Stomach (tissue), 9 donors: ENCODE data around the gene TTLL1. TPM values are rescaled to one million over a fixed set of nuclear protein-coding genes. Genes with fewer than 3 reads are reported as not detected.

ENCODE experiments used
- DNase-seq, 2 donors: peaks; one replicate each; pipeline versions ENCODE4 v3.0.0 to v3.0.0-alpha.2; 2013 to 2019
- H3K27ac ChIP-seq, 5 donors: fragments of 200-600 bp in 4 of 5; sonication (generic) in 4 of 5; one replicate each; pipeline ENCODE4 v1.5.1; 2013 to 2019; ENCODE audit warnings: mild to moderate bottlenecking in 1 of 5, moderate library complexity in 1 of 5
- H3K27me3 ChIP-seq, 3 donors: fragments of 200-600 bp; sonication (generic); one replicate each; pipeline ENCODE4 v1.5.1; 2017 to 2019; ENCODE audit warnings: mixed run types in 1 of 3
- H3K36me3 ChIP-seq, 4 donors: fragments of 200-600 bp; sonication (generic); 1 replicate in 3 of 4; 2 replicates in 1 of 4; pipeline ENCODE4 v1.5.1; 2016 to 2019
- H3K4me1 ChIP-seq, 4 donors: fragments of 200-600 bp; sonication (generic); one replicate each; pipeline ENCODE4 v1.5.1; 2016 to 2019
- H3K4me3 ChIP-seq, 4 donors: fragments of 200-600 bp; sonication (generic) in 3 of 4; one replicate each; pipeline ENCODE4 v1.5.1; 2016 to 2019; ENCODE audit warnings: mild to moderate bottlenecking in 1 of 4
- H3K9me3 ChIP-seq, 4 donors: fragments of 200-600 bp; sonication (generic); one replicate each; pipeline ENCODE4 v1.5.1; 2016 to 2019
- CTCF ChIP-seq, 7 experiments: fragments of 450-650 bp in 4 of 7; fragments of 200-600 bp in 3 of 7; sonication (generic) in 3 of 7; IDR thresholded peaks; one replicate each; pipeline ENCODE4 v1.5.1; 2016 to 2019; ENCODE audit warnings: antibody characterized with exemption in 7 of 7, control low read depth in 2 of 7, mild to moderate bottlenecking in 1 of 7
- EP300 ChIP-seq: sonication (generic); formaldehyde crosslinking; IDR thresholded peaks from one replicate; pipeline ENCODE4 v1.6.1; 2017; ENCODE audit warnings: antibody characterized with exemption
- POLR2A ChIP-seq, 4 donors: fragments of 450-650 bp; IDR thresholded peaks; one replicate each; pipeline ENCODE4 v1.6.1; 2016; ENCODE audit warnings: antibody characterized with exemption in 4 of 4, control low read depth in 2 of 4, mild to moderate bottlenecking in 1 of 4, moderate library complexity in 1 of 4
- POLR2AphosphoS5 ChIP-seq, 3 donors: sonication (generic); formaldehyde crosslinking; IDR thresholded peaks; one replicate each; pipeline ENCODE4 v1.6.1; 2016; ENCODE audit warnings: antibody characterized with exemption in 3 of 3
- WGBS, 5 donors: extraction: QIAGEN DNeasy Blood & Tissue Kit in 3 of 5; methylation state at CpG; one replicate each; pipeline versions ENCODE4 v1.1.5 to v1.1.7; 2013 to 2018; 5-methylcytosine and 5-hydroxymethylcytosine counted together
- intact Hi-C: fragments of 100-400 bp; cut with DNase I; formaldehyde crosslinking; loops from one replicate; pipeline ENCODE4 v1.15.1; 2023; ENCODE audit warnings: low total_unique reads
- polyA plus RNA-seq, 3 donors: library from polyadenylated mRNA; stranded (reverse); fragments of 200-250 nt; gene quantifications; one replicate each; pipeline ENCODE4 v1.2.3, GENCODE V29; 2013
- total RNA-seq, 5 donors: library from RNA; depleted of rRNA; stranded (reverse); fragments of >200 nt; gene quantifications; one replicate each; pipeline versions ENCODE4 v1.1.0 to v1.2.3, GENCODE V29; 2014 to 2016
- donor health status: healthy with polysubstance abuse.
- donor health status: Bipolar disorder and iron deficiency.
- donor health status: healthy.

Gene TTLL1
- total and polyA plus RNA-seq, 8 donors = 3.3 to 16.3 (median 4.8) TPM; not detected in 2

GRCh38 chr22:43126501-43127165, 37.4 kb upstream of the TTLL1 start:
- Histone ChIP-seq H3K27ac (peak overlapping the region; percentile 73 to 85 (median 78)), H3K36me3 (peaks cover 0 to 13% (median 13%) of the 10 kb centered on the region in 4 donors), H3K9me3 (no peaks in the 10 kb centered on the region), H3K27me3 (no peaks in the 10 kb centered on the region), H3K4me3 (no peak overlapping the region), H3K4me1 (peaks cover 19 to 79% (median 59%) of the 10 kb centered on the region in 4 donors)
- intact Hi-C loops = no loop called here
- TF ChIP-seq POLR2AphosphoS5 (IDR thresholded peaks at IDR 0.05) (peak in 1 of 3 donors; percentile 25), POLR2A (IDR thresholded peaks at IDR 0.05) (no peak), CTCF (IDR thresholded peaks at IDR 0.05) (no peak), EP300 (no peak)
- DNase-seq = peak; percentile 57 to 92
- 37 to 53% (median 43%) methylated on average over 4 to 5 of the region's 5 CpGs for WGBS, 5 donors

GRCh38 chr22:43118953-43119458, 29.8 kb upstream of the TTLL1 start:
- H3K4me3 ChIP-seq = peak overlapping the region in 1 of 4 donors; percentile 16
- H3K27ac ChIP-seq = peak overlapping the region; percentile 12 to 76 (median 63)
- no peaks in the 10 kb centered on the region for H3K9me3 ChIP-seq
- TF ChIP-seq EP300 = no peak
- TF ChIP-seq POLR2AphosphoS5 (IDR thresholded peaks at IDR 0.05) = no peak
- no peak for TF ChIP-seq POLR2A (IDR thresholded peaks at IDR 0.05)
- no peak for TF ChIP-seq CTCF (IDR thresholded peaks at IDR 0.05)
- peaks cover 0 to 21% (median 0%) of the 10 kb centered on the region in 3 donors for H3K27me3 ChIP-seq
- DNase-seq = peak in 1 of 2 donors; percentile 32
- intact Hi-C loops = no loop called here
- H3K36me3 ChIP-seq = no peaks in the 10 kb centered on the region
- 36 to 48% (median 47%) methylated on average over 7 of the region's 7 CpGs for WGBS, 5 donors
- peaks cover 32 to 79% (median 64%) of the 10 kb centered on the region in 4 donors for H3K4me1 ChIP-seq

GRCh38 chr22:43118024-43118849, 29.0 kb upstream of the TTLL1 start:
- peak; percentile 72 to 77 for DNase-seq
- Histone ChIP-seq H3K27ac (peak overlapping the region; percentile 39 to 76 (median 63)), H3K36me3 (no peaks in the 10 kb centered on the region), H3K4me3 (peak overlapping the region in 1 of 4 donors; percentile 16), H3K9me3 (no peaks in the 10 kb centered on the region), H3K4me1 (peaks cover 37 to 85% (median 68%) of the 10 kb centered on the region in 4 donors), H3K27me3 (peaks cover 0 to 28% (median 0%) of the 10 kb centered on the region in 3 donors)
- TF ChIP-seq POLR2AphosphoS5 (IDR thresholded peaks at IDR 0.05) = peak in 1 of 3 donors; percentile 46
- no peak for TF ChIP-seq EP300
- no peak for TF ChIP-seq POLR2A (IDR thresholded peaks at IDR 0.05)
- 49 to 72% (median 59%) methylated on average over 17 to 21 of the region's 21 CpGs for WGBS, 5 donors
- intact Hi-C loops = no loop called here

- 80 to 93% (median 91%) methylated on average over 7 of the region's 7 CpGs for WGBS, 5 donors
- TF ChIP-seq EP300 (no peak), CTCF (IDR thresholded peaks at IDR 0.05) (no peak), POLR2AphosphoS5 (IDR thresholded peaks at IDR 0.05) (no peak), POLR2A (IDR thresholded peaks at IDR 0.05) (no peak)
- Histone ChIP-seq H3K4me1 (peaks cover 37 to 84% (median 71%) of the 10 kb centered on the region in 4 donors), H3K4me3 (no peak overlapping the region), H3K36me3 (no peaks in the 10 kb centered on the region), H3K27ac (no peak overlapping the region), H3K9me3 (no peaks in the 10 kb centered on the region), H3K27me3 (peaks cover 0 to 41% (median 0%) of the 10 kb centered on the region in 3 donors)
- no peak for DNase-seq
- intact Hi-C loops = no loop called here
Observed at GRCh38 chr22:43116932-43117331, 27.7 kb upstream of the TTLL1 start.
